ENCODE results near the gene RACGAP1.

RACGAP1 gene

DNA sequence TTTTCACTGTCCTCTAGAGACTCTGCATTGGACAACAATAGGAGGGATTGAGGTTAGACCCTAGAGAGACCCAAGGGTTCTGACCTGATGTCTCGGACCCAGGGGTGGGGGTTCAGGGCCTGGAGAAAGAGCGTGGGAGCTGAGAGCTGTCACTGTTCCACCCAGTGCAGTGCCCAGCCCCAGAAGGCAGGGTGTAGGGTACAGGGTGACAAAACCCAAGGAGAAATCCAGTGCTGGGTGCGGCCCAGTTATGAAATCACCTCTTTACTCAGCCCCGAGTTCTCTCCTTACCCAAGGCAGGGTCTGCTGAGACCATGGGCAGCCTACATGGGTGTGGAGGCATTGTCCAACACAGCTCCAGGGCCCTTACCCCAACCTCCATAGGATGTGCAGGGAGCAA is 72.1 kb downstream of the RACGAP1 start:
- Histone ChIP-seq H3K27ac (ENCODE audit: low read depth, low read length, poor library complexity, severe bottlenecking) (no peak overlapping the region), H3K9me2 (ENCODE audit: low read depth, low read length) (no peaks in the 10 kb centered on the region), H4K20me1 (ENCODE audit: insufficient read depth, low read length) (no peaks in the 10 kb centered on the region), H2AFZ (ENCODE audit: low read length) (no peak overlapping the region), H3K4me1 (ENCODE audit: insufficient read depth, low read length, severe bottlenecking) (no peaks in the 10 kb centered on the region), H3K9me3 (ENCODE audit: low read length) (no peaks in the 10 kb centered on the region), H3K79me2 (ENCODE audit: insufficient read depth, low read length) (no peaks in the 10 kb centered on the region), H3K27me3 (ENCODE audit: insufficient read depth, low read length) (peaks cover 5% of the 10 kb centered on the region), H3K4me3 (ENCODE audit: low read depth, low read length, poor library complexity, severe bottlenecking) (no peak overlapping the region), H3K4me2 (ENCODE audit: low read length) (no peak overlapping the region), H3F3A (ENCODE audit: insufficient read depth, low read length) (no peaks in the 10 kb centered on the region), H3K36me3 (ENCODE audit: insufficient read depth, low read length) (no peaks in the 10 kb centered on the region), H3K9ac (ENCODE audit: low read length) (no peak overlapping the region)
- TF ChIP-seq EZH2 (IDR thresholded peaks at IDR 0.05; ENCODE audit: borderline replicate concordance, low read length) = no peak
- TF ChIP-seq, protein P1, sequence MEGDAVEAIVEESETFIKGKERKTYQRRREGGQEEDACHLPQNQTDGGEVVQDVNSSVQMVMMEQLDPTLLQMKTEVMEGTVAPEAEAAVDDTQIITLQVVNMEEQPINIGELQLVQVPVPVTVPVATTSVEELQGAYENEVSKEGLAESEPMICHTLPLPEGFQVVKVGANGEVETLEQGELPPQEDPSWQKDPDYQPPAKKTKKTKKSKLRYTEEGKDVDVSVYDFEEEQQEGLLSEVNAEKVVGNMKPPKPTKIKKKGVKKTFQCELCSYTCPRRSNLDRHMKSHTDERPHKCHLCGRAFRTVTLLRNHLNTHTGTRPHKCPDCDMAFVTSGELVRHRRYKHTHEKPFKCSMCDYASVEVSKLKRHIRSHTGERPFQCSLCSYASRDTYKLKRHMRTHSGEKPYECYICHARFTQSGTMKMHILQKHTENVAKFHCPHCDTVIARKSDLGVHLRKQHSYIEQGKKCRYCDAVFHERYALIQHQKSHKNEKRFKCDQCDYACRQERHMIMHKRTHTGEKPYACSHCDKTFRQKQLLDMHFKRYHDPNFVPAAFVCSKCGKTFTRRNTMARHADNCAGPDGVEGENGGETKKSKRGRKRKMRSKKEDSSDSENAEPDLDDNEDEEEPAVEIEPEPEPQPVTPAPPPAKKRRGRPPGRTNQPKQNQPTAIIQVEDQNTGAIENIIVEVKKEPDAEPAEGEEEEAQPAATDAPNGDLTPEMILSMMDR (IDR thresholded peaks at IDR 0.05; ENCODE audit: low read length) = no peak

DNA sequence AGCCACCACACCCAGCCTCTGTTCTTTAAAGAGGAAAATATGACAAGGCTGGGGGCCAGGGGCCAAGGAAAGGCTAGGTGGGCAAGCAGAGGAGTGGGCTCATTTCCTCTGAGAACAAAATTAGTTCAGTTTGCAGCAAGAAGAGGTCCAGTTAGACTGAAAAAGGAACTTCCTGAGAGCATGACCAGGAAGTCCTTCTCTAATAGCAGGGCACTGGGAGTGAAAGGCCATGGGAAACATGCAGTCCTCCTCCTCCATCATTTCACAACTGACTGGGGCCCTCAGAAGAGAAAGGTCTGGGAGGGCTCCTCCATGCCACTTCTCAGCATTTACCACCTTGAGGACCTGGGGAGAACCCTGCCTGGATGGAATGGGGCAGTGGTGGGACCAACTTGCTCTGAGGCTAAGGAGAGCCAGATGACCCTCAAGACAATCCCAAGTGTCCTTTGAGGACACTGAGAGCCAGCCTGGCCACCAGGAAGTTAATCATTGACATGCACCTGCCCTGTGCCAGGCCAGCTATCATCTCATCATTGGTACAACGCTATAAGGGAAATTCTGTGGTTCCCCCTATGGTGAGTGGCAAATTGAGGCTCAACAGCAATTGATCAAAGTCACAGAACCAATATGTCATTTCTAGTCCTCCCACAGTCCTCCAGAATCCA is 72.8 kb downstream of the RACGAP1 start:
- no peak for TF ChIP-seq EZH2 (IDR thresholded peaks at IDR 0.05; ENCODE audit: borderline replicate concordance, low read length)
- TF ChIP-seq, protein P1 (IDR thresholded peaks at IDR 0.05; ENCODE audit: low read length) = no peak
- no peak overlapping the region for H2AFZ ChIP-seq (ENCODE audit: low read length)
- H3K27me3 ChIP-seq (ENCODE audit: insufficient read depth, low read length) = peaks cover 5% of the 10 kb centered on the region
- no peaks in the 10 kb centered on the region for H3K9me2 ChIP-seq (ENCODE audit: low read depth, low read length)
- no peaks in the 10 kb centered on the region for H4K20me1 ChIP-seq (ENCODE audit: insufficient read depth, low read length)
- H3K9me3 ChIP-seq (ENCODE audit: low read length) = no peaks in the 10 kb centered on the region
- H3K36me3 ChIP-seq (ENCODE audit: insufficient read depth, low read length) = no peaks in the 10 kb centered on the region
- H3K4me2 ChIP-seq (ENCODE audit: low read length) = no peak overlapping the region
- H3K79me2 ChIP-seq (ENCODE audit: insufficient read depth, low read length) = no peaks in the 10 kb centered on the region
- no peak overlapping the region for H3K4me3 ChIP-seq (ENCODE audit: low read depth, low read length, poor library complexity, severe bottlenecking)
- H3K9ac ChIP-seq (ENCODE audit: low read length) = no peak overlapping the region
- H3F3A ChIP-seq (ENCODE audit: insufficient read depth, low read length) = no peaks in the 10 kb centered on the region
- no peak overlapping the region for H3K27ac ChIP-seq (ENCODE audit: low read depth, low read length, poor library complexity, severe bottlenecking)
- no peaks in the 10 kb centered on the region for H3K4me1 ChIP-seq (ENCODE audit: insufficient read depth, low read length, severe bottlenecking)

DNA sequence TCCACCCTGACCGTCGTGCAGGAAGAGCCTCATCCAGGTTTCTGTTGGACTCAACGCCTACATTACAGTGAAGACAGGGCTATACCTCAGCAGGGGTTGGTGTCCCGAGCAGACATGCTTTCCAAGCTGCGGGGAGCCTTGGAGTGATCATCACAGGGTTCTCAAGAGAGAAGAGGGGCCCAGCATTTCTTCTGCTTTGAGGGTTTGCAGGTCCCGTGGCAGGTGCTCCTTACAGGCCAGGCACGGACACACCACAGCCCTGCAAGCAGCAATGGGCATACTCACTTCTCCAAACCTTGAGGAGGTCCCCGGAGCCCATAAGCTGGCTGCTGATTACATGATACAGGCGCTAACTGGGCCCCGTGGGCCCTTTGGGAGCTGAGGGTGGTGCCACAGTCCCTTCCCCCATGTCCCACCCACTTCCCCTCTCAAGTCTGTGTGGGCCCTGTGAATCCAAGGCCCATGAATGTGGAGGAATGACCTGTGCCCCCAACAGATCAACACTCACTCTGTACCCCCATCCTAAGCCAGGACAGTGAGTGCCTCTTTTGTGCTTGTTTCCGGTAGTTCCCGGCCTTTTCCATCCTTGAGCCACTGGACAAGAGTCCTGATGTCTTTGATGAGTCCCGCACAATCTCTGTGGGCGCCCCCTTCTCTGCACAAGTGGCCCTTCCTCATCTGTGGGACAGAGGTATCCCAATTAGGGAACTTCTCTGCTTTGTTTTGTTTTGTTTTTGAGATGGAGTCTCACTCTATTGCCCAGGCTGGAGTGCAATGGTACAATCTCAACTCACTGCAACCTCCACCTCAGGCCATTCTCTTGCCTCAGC is 73.7 kb downstream of the RACGAP1 start:
- Histone ChIP-seq H3K9ac (ENCODE audit: low read length) (no peak overlapping the region), H3F3A (ENCODE audit: insufficient read depth, low read length) (no peaks in the 10 kb centered on the region), H3K79me2 (ENCODE audit: insufficient read depth, low read length) (no peaks in the 10 kb centered on the region), H2AFZ (ENCODE audit: low read length) (no peak overlapping the region), H3K27ac (ENCODE audit: low read depth, low read length, poor library complexity, severe bottlenecking) (no peak overlapping the region), H3K36me3 (ENCODE audit: insufficient read depth, low read length) (no peaks in the 10 kb centered on the region), H3K27me3 (ENCODE audit: insufficient read depth, low read length) (peaks cover 5% of the 10 kb centered on the region), H3K9me2 (ENCODE audit: low read depth, low read length) (no peaks in the 10 kb centered on the region), H3K4me2 (ENCODE audit: low read length) (no peak overlapping the region), H3K4me1 (ENCODE audit: insufficient read depth, low read length, severe bottlenecking) (no peaks in the 10 kb centered on the region), H4K20me1 (ENCODE audit: insufficient read depth, low read length) (no peaks in the 10 kb centered on the region), H3K4me3 (ENCODE audit: low read depth, low read length, poor library complexity, severe bottlenecking) (no peak overlapping the region), H3K9me3 (ENCODE audit: low read length) (no peaks in the 10 kb centered on the region)
- TF ChIP-seq EZH2 (IDR thresholded peaks at IDR 0.05; ENCODE audit: borderline replicate concordance, low read length) = no peak
- TF ChIP-seq, protein P1 (IDR thresholded peaks at IDR 0.05; ENCODE audit: low read length) = no peak
